Measurements from ENCODE around the gene LY6G6C. TPM values are rescaled to one million over a fixed set of nuclear protein-coding genes. Genes with fewer than 3 reads are reported as not detected.

LY6G6C gene
- total and polyA plus RNA-seq, 2 of the 4 experiments (the other 2 are of a cell fraction): not detected

GRCh38 chr6:31692886-31693285, 28.7 kb downstream of the LY6G6C start:
- intact Hi-C loops (cut with micrococcal nuclease) (no loop called here), dilution Hi-C loops (cut with HindIII; ENCODE audit: low sequenced_read_pairs, unreplicated experiment) (no loop called here), in situ Hi-C loops (cut with MboI; ENCODE audit: low sequenced_read_pairs) (no loop called here)
- Histone ChIP-seq H3K9me3 (ENCODE audit: control insufficient read depth, insufficient read depth, low read length) (no peaks in the 10 kb centered on the region), H2AK5ac (ENCODE audit: low read depth, low read length) (no peak overlapping the region), H2BK15ac (ENCODE audit: low read depth, low read length) (no peak overlapping the region), H4K8ac (ENCODE audit: low read depth in 2 of 2, low read length in 2 of 2) (no peak overlapping the region), H3K56ac (ENCODE audit: extremely low read depth, insufficient read depth, low read length) (no peak overlapping the region), H4K20me1 (ENCODE audit: insufficient read depth, low read length) (0 out of 2 replicates have a peak, but pooled peaks cover 4% of the 10 kb centered on the region), H3K9ac (ENCODE audit: low read depth, low read length) (no peak overlapping the region), H2AK9ac (replicated peaks; ENCODE audit: low read depth, low read length, poor library complexity) (no peak overlapping the region), H3K4me3 (ENCODE audit: insufficient read depth, low read depth, low read length) (no peak overlapping the region), H4K91ac (ENCODE audit: insufficient read depth, low read depth, low read length) (no peak overlapping the region), H4K5ac (ENCODE audit: low read depth, low read length) (no peak overlapping the region), H3K4me1 (ENCODE audit: control insufficient read depth, insufficient read depth, low read length) (no peaks in the 10 kb centered on the region), H2BK120ac (ENCODE audit: low read depth, low read length) (no peak overlapping the region), H3K36me3 (ENCODE audit: control insufficient read depth, insufficient read depth, low read length) (peaks cover 69% of the 10 kb centered on the region), H2BK20ac (ENCODE audit: low read depth, low read length) (no peak overlapping the region), H3K9me1 (ENCODE audit: insufficient read depth, low read length) (no peaks in the 10 kb centered on the region), H3K18ac (ENCODE audit: low read depth, low read length) (no peak overlapping the region), H2AFZ (replicated peaks; ENCODE audit: low read length, poor library complexity) (no peak overlapping the region), H3K23ac (ENCODE audit: low read depth, low read length) (no peak overlapping the region), H3K27me3 (ENCODE audit: control insufficient read depth, insufficient read depth, low read length) (no peaks in the 10 kb centered on the region), H3K4me2 (ENCODE audit: low read depth, low read length) (no peak overlapping the region), H3K14ac (replicated peaks; ENCODE audit: low read depth, low read length) (no peak overlapping the region), H2BK5ac (ENCODE audit: low read depth, low read length, poor library complexity, severe bottlenecking) (no peak overlapping the region), H3K27ac (ENCODE audit: insufficient read depth, low read length) (no peak overlapping the region), H3K79me1 (ENCODE audit: low read depth in 1 of 2, low read length in 2 of 2) (peaks cover 4 to 18% of the 10 kb centered on the region in 2 experiments; a peak in 3 of 4 replicates), H3K4ac (ENCODE audit: low read depth, low read length) (no peak overlapping the region)
- BruUV-seq (replicated peaks): no TSS peak
- ATAC-seq (ENCODE audit: low read depth): no peak
- POLR2A ChIA-PET (ENCODE audit: unreplicated experiment): no interaction called here
- CTCF ChIA-PET: no interaction called here
- DNase-seq: no peak
- no peak for TF ChIP-seq RAD21 (IDR thresholded peaks at IDR 0.05; ENCODE audit: low read length)
- TF ChIP-seq, protein P1, sequence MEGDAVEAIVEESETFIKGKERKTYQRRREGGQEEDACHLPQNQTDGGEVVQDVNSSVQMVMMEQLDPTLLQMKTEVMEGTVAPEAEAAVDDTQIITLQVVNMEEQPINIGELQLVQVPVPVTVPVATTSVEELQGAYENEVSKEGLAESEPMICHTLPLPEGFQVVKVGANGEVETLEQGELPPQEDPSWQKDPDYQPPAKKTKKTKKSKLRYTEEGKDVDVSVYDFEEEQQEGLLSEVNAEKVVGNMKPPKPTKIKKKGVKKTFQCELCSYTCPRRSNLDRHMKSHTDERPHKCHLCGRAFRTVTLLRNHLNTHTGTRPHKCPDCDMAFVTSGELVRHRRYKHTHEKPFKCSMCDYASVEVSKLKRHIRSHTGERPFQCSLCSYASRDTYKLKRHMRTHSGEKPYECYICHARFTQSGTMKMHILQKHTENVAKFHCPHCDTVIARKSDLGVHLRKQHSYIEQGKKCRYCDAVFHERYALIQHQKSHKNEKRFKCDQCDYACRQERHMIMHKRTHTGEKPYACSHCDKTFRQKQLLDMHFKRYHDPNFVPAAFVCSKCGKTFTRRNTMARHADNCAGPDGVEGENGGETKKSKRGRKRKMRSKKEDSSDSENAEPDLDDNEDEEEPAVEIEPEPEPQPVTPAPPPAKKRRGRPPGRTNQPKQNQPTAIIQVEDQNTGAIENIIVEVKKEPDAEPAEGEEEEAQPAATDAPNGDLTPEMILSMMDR (conservative IDR thresholded peaks at IDR 0.05; ENCODE audit: low read depth, low read length): no peak
- no peak for TF ChIP-seq USF2 (IDR thresholded peaks at IDR 0.05; ENCODE audit: low read depth, low read length)
- TF ChIP-seq CEBPB (IDR thresholded peaks at IDR 0.05; ENCODE audit: low read depth, low read length): no peak
- no peak for TF ChIP-seq POLR2A (IDR thresholded peaks at IDR 0.05; ENCODE audit: low read depth, low read length)
- no peak for TF ChIP-seq CHD1 (IDR thresholded peaks at IDR 0.05; ENCODE audit: low read depth, low read length)
- TF ChIP-seq MAFK (IDR thresholded peaks at IDR 0.05; ENCODE audit: low read depth, low read length): no peak
- TF ChIP-seq NFE2L2 (IDR thresholded peaks at IDR 0.05; ENCODE audit: low read depth, low read length): no peak
- TF ChIP-seq ELK1 (IDR thresholded peaks at IDR 0.05; ENCODE audit: borderline replicate concordance, low read depth, low read length): no peak
- TF ChIP-seq BHLHE40 (IDR thresholded peaks at IDR 0.05; ENCODE audit: low read depth, low read length): no peak
- TF ChIP-seq SMC3 (IDR thresholded peaks at IDR 0.05; ENCODE audit: low read depth, low read length): no peak
- TF ChIP-seq RFX5 (IDR thresholded peaks at IDR 0.05; ENCODE audit: low read depth, low read length): no peak
- no peak for TF ChIP-seq MXI1 (IDR thresholded peaks at IDR 0.05; ENCODE audit: borderline replicate concordance, low read depth, low read length)
- WGBS, 2 experiments (ENCODE audit: extremely low coverage in 2 of 2, insufficient read length in 1 of 2): 92% methylated on average over 7 of the region's 9 CpGs; no CpG with 5 or more reads in 1 of the 2 experiments
